GM19372 (cell line): ENCODE measurements around the gene SEL1L3.
"Not testable (repeated sequence)": the region's sequence is repeated elsewhere in the genome, so short reads cannot be mapped to it uniquely, and the experiment has no call there.

Experiments
- ATAC-seq: cut with Tn5 transposase; IDR thresholded peaks from one replicate; pipeline ENCODE4 v1.9.1; 2021; ENCODE audit warnings: mild to moderate bottlenecking, low read depth, moderate library complexity; ENCODE audit not compliant: unreplicated experiment

The SEL1L3 gene

DNA sequence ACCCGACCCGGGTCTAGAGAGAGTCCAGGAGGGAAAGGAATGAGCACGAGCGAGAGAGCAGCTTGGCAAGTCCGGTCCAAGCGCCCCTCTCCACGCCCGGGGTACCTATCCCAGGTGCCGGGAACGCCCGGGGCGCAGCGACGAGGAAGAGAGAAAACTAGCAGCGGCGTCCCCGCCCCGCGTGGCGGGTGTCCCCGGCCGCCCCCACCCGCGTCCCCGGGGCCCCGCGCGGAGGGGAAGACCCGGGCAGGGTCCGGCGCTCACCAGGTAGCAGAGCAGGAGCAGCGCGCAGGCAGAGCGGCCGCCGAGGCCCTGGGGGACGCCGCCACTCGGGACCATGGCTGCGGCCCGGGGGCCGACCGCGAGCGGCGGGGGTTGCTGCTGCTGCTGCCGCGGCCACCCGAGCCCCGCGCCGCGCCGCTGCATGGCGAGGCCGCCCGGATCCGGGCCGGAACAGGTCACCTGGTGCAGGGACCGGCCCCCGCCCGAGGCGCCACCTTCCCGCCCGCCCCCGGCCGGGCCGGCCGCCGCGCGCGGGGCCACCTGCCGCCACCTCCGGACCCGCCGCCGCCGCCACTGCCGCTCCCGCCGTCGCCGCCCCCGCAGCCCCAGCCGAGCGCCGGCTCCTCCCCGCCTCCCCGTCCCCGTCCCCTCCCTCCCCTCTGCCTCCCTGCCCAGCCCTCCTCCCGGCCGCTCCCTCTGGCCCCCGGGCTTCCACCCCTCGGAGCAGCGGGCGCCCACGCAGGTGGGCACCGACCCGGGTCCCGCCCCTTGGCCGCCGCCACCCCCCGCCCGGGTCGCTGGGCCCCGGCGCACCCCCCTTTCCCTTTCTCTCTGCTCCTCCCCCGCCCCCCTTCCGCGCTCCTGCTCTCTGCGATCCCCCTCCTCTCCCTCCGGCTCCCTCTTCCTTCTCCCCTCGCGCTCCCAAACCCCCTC is at the start of gene SEL1L3:
Gene SEL1L3 (minus strand): TSS at position 578 of the 936 bp plus-strand sequence. CDS start 152 bp downstream, at position 426.
- ATAC-seq, result peak; percentile 53

DNA sequence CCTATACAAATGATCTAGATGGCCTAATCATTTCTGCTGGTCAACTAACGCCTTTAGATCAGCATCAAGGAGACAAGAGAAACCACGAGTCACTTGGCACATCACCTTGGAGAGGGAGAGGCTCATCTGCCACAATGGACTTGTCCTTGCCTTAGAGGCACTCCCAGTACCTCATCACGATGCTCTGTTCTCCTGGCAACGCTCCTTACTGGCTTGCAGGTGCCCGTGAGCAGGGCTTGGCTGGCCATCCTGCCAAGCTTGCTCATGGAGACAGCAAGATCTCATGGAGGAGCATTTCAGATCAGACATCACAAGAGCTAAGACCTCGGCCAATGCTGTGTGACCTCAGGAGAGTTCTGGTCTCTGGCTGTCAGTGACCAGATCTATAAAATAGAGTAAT is 48.6 kb upstream of the SEL1L3 start:
- ATAC-seq, result no peak

GRCh38 chr4:25908491-25908901 is 45.7 kb upstream of the SEL1L3 start:
- no peak for ATAC-seq

DNA sequence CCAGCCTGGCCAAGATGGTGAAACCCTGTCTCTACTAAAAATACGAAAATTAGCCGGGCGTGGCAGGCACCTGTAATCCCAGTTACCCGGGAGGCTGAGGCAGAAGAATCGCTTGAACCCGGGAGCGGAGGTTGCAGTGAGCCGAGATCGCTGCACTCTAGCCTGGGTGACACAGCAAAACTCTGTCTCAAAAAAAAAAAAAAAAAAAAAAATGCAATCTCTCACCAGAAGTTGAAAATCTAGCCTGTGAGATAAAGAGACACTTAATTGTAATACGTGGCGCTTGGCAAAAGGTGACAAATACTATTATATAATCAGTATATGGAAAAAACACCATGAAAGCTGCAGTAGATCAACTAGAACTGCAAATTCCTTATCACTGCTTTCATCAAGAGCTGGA is 43.3 kb upstream of the SEL1L3 start:
- ATAC-seq, result not testable (repeated sequence)

GRCh38 chr4:25905371-25905770 is 42.6 kb upstream of the SEL1L3 start:
- no peak for ATAC-seq

GRCh38 chr4:25904748-25905082 is 41.9 kb upstream of the SEL1L3 start:
- no peak for ATAC-seq

DNA sequence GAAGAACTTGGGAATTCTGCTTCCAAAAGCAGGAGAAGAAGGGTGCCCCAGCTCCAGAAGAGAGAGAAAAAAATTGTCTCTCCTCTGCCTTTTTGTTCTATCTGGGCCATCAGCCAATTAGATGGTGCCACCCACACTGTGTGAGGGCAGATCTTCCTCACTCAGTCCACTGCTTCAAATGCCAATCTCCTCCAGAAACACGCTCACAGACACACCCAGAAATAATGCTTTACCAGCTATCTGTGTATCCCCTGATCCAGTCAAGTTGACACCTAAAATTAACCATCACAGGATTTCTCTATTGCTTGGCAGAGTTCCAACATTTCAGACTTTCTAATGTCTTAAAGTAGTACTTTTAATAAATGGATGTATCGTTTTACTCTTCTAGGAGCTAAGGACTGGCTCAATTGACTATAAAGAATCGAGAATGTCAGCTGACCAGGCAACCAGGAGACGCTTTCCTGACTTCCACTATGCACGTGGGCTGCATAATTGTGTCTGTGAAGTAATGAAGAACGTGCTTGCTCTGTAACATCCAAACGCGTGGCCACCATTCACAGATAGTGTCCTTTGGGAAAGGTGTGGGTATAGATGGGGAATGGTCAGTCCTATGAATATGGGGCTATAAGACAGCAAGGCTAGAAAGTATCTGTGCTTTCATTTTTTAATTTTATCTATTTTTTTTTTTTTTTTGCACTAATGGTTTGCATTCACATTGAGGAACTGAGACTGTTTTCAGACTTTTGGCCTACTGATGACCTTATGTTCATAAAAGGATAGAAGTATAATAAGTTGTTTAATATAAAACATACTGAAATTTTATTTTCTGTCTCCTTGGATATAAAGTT is 41.3 kb upstream of the SEL1L3 start:
- no peak for ATAC-seq

DNA sequence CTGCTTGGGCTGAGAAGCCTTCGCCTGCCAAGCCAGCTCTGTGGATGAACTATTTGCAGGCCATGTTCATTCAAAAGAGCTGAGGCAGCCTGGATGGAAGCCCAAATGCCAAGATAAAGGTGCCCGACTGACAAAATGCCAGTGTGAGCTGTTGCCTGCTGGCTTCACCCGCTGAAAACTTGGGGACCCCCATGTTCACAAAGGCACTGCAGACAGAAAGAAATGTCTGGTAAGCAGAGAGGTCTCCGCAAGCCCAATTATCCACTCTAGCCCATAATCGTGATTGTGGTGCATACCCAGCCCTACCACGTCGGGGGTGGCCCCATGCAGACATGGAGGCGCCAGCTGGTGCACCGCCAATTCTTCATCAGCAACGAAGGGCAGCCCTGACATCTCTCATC is 38.2 kb upstream of the SEL1L3 start:
- no peak for ATAC-seq

GRCh38 chr4:25900310-25900709 is 37.5 kb upstream of the SEL1L3 start:
- ATAC-seq, result no peak

- ATAC-seq, result no peak
Measured at GRCh38 chr4:25896776-25897539, 34.2 kb upstream of the SEL1L3 start.

- ATAC-seq, result no peak
Measured at GRCh38 chr4:25892796-25893195, 30.0 kb upstream of the SEL1L3 start.

DNA sequence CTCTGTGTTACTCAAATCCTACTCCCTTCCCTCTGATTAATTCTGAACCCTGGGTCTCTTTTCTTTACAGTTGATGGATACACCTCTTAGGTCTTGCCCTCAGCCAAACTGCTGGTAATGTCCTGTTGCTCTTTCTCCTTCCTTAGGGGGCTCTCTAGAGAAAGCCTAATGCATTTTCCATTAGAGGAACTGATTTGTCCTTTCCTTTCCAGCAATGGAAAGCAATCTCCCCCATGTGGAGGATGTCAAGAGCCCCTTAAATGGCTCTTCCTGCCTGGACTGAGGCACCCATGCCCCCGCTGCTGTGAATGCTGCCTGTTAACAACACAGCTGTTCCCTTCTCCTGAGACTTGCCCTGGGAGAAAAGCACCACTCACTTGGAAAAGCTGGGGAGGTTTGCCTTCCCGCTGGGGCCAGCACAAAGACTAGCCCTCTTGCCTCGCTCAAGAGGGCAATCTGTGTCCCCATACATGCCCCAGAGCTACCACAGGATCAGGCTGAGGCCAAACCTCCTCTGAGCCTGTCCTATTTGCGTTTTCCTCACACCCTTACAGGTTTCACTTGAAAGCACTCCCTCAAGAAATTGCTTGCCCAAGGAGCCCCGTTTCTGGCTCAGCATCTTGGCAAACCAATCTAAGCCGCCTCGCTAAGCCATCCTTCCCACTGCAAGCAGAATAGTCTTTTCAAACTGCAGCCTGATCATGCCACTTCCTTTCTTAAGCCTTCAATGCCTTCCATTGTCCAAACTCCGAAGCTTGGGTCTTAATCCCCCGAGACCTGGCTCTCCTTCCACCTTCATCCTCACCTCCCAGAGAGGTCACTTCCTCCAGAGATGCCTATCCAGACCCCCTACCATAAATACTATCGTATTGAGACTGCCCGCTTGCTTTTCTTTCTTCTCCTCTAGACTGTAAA is 28.0 kb upstream of the SEL1L3 start:
- no peak for ATAC-seq

DNA sequence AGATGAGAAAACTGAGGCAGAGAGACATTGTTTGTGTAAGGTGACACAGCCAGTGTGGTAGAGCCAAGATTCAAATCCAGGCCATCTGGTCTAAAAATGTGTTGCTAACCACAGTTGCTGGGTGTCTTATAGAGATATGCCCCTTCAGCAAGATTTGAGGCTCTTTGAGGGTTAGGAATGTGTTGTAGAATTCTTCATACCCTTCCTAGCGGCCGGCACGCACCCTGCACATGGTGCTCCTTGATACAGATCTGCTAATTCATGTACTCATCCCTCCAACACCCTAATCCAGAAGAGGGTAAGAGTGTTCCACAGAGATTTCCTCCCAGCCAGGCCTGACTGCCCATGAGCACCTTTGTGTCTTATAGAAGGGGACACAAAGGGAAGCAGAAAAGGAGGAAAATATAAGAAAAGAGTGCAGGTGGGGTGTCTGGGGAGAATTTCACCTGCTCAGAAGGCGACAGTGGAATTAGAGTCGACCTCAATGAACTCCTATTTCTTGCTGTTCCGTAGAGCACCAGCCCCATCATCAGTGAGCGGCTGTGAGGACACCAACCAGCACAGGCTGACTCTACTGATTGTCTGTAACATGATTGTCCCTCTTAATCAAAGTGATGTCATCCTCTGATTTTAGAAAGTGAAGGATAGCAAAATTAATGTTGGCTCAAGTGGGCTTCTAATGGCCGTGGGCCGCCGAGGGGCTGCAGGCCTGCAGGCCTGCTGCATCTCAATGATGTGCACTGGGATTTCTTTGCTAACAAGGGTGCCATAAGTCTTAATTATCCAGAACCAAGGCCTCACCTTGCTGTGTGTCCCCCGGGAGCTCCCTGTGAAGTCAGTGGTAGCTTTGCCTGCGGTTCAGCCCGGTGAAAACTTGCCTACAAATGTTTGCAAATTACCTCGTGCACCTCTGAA is 27.1 kb upstream of the SEL1L3 start:
- no peak for ATAC-seq

DNA sequence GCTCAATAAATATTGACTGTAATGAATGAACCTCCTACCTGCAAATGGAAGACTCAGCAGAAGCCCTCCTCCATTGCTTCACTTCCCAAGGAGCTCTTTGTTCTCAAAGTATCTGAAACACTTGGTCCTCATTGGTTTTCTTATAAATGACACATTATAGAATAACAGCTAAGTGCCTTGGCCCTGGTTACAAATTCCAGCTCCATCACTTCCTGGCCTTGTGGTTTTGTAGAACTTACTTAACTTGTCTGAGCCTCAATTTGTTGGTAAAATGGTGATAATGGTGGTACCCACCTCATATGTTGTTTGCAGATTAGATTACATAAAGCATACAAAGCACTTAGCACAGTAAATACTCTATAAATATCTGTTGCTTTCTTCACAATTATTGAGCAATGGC is 26.0 kb upstream of the SEL1L3 start:
- no peak for ATAC-seq

DNA sequence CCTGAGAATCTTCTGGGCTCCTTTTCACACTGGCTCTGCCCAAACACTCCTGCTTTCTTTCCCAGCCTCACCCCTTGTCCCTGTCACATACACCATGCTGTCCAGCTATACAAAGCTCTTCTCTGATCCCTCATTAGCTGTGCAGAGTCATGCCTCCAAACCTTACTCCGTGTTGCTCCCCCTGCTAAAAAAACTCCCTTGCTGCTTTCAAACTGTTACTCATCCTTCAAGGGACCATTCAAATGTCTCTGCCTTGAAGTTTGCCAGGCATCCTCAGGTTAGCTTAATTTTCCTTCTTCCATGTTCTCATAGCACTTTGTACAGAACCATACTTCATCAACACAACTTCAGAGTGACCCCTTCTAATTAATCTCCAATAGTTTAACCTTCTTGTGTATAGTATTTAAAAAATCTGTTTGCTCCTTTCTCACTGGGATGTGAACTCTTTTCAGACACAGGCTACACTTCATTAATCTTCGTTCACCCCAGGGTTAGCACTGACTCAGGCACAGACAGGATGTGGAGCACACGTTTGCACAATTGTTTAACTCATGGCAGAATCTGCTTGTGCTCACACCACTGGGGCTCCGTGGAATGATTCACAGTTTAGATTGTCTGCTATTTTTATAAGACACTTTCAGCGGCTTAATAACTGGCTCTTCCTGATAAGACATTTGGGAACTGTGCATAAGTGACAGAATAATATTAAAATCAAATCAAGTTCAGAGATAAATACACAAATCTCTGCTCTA is 21.4 kb upstream of the SEL1L3 start:
- no peak for ATAC-seq

DNA sequence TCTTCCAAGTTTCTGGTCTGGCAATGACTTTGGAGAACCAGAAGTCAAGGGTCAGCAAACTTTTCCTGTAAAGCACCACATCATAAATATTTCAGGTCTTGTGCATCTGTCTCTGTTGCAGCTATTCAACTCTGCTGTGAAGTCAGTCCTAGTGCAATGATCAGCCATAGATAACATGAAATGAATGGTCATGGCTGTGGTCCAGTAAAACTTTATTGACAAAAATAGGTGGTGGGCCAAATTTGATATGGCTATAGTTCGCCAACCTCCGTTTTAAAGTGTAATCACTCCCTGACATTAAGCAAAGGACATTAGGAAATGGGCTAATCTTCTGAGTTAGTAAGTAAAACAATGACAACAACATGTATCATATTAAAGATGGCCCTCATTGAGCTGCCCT is 20.8 kb upstream of the SEL1L3 start:
- ATAC-seq, result no peak

DNA sequence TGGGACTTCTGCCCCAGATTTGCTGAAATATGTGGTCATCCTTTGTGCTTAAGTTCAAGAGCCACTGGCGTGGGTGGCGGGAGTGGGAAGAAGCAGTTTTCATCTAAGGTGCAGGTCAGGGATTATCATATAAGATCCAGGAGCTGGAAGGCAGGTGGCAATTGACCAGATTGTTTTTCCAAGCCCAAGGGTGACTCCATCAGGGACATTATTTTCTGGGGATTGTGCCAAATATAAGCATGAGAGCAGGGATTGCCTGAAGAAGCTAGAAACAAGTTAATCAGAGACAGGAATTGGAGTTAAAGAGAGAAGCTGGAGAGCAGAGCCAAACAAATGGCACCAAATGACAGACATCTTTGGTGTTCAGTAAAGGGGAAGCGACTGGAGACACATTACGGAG is 19.4 kb upstream of the SEL1L3 start:
- ATAC-seq, result no peak

DNA sequence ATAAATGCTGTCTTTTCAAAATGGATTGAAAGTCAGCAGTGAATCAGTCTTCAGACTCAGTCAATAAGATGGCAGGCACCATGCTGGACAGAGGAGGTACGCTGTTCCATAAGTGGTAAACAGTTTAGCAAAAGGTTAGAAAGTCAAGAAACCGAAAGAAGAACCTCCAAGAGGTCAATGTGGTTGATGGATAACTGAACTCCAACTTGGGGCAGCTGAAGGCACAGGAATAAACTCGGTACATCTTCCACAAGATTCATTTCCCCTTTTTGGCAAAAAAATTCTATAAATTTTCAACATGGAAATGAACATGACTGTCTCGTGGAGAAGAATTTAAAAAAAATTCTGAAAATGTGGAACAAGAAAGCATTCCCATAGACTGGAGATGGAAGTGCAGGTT is 18.4 kb upstream of the SEL1L3 start:
- ATAC-seq, result no peak
